RCC 7860 (cell line): ENCODE results near the gene CXCR5.

Source experiments
- DNase-seq: peaks from one replicate; pipeline ENCODE4 v3.0.0-alpha.2; 2015; ENCODE audit warnings: low spot score
- FAIRE-seq: peaks from 2 replicates; lab custom pipeline; 2012; peaks lifted over from hg19 to GRCh38; lab: Jason Lieb, UNC

The CXCR5 gene

GRCh38 chr11:118911880-118912741 is 28.4 kb downstream of the CXCR5 start:
- DNase-seq, result peak; percentile 85
- peak; percentile 62 for FAIRE-seq

GRCh38 chr11:118912742-118913410 is 29.2 kb downstream of the CXCR5 start:
- no peak for FAIRE-seq
- DNase-seq, result no peak

- no peak for DNase-seq
- FAIRE-seq, result no peak
These were observed 29.9 kb downstream of the CXCR5 start for GRCh38 chr11:118913411-118914125.

- FAIRE-seq (no peak), DNase-seq (peak; percentile 43)
These were observed 30.7 kb downstream of the CXCR5 start for GRCh38 chr11:118914178-118914918.

GRCh38 chr11:118914987-118915386 is 31.3 kb downstream of the CXCR5 start:
- FAIRE-seq, result peak; percentile 77
- no peak for DNase-seq

GRCh38 chr11:118915396-118915795 is 31.7 kb downstream of the CXCR5 start:
- FAIRE-seq, result no peak
- no peak for DNase-seq

- FAIRE-seq (no peak), DNase-seq (no peak)
These were observed 32.5 kb downstream of the CXCR5 start for GRCh38 chr11:118915941-118916841.

GRCh38 chr11:118916842-118917388 is 33.2 kb downstream of the CXCR5 start:
- DNase-seq, result no peak

GRCh38 chr11:118917481-118918127 is 33.9 kb downstream of the CXCR5 start:
- DNase-seq, result peak; percentile 60

More at GRCh38 chr11:118916842-118917388, 33.2 kb downstream of the CXCR5 start:
- FAIRE-seq, result no peak

GRCh38 chr11:118918128-118918685 is 34.5 kb downstream of the CXCR5 start:
- DNase-seq, result peak; percentile 88

More at GRCh38 chr11:118917481-118918127, 33.9 kb downstream of the CXCR5 start:
- peak; percentile 18 for FAIRE-seq

GRCh38 chr11:118918686-118919280 is 35.1 kb downstream of the CXCR5 start:
- DNase-seq (peak; percentile 69), FAIRE-seq (no peak)

More at GRCh38 chr11:118918128-118918685, 34.5 kb downstream of the CXCR5 start:
- peak; percentile 14 for FAIRE-seq

GRCh38 chr11:118921121-118921928 is 37.6 kb downstream of the CXCR5 start:
- FAIRE-seq, result no peak
- DNase-seq, result peak; percentile 44

GRCh38 chr11:118921929-118922744 is 38.4 kb downstream of the CXCR5 start:
- DNase-seq (peak; percentile 84), FAIRE-seq (no peak)

- FAIRE-seq (no peak), DNase-seq (no peak)
These were observed 39.3 kb downstream of the CXCR5 start for GRCh38 chr11:118922745-118923627.
